Measurements from ENCODE around the gene TRIM44. TPM values are rescaled to one million over a fixed set of nuclear protein-coding genes. Genes with fewer than 3 reads are reported as not detected.

TRIM44 gene
- total RNA-seq, 1 donor from 2014 or later, result 9.7 TPM

DNA sequence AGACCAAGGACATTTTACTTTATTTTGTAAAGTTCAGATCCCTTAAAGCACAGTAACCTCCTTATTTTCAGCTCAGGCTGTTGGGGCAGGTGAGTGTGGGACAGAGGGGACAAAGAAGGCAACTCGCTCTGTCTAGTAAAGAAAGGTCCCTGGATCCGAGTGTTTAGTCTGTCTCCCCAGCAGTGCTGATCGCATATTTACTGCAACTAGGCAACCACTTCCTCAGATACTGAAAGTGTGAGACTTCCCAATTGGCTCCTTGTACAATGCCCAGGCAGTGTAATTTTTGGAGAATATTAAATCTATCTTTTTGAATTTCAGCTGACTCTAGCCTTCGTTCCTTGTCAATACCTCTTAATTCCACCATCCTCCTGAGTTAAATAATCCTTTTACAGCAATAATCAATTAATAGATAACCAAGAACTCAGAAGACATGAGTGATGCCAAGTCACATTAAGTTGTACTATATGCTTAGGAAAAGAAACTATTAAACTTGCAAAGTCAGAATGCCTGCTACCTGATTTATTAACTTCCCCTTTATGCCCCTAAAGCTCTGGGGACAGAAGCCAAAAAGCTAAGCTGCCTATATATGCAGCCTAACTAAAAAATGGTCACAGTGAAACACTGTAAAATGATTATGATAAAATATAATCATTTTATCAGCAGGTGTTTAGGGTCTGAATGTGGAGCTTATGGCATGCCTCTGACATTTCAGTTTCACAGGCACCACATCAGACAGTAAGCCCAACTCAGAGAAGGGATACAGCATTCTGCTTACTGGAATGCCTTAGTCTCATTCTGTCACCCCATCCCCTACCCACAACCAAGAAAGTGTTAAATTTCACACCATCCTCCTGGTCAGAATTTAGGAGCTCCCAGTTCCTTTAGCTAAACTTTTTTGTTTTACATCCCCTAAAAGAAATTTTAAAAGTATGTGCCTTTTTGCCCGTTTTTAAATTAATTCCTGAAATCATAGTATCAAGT lies 138.7 kb downstream of the TRIM44 start:
- Histone ChIP-seq H3K36me3 (ENCODE audit: control insufficient read depth, insufficient read depth, low read length) (no peaks in the 10 kb centered on the region), H3K4me3 (ENCODE audit: low read depth, low read length) (no peak overlapping the region), H3K27me3 (ENCODE audit: control insufficient read depth, insufficient read depth, low read length) (no peaks in the 10 kb centered on the region)
- TF ChIP-seq, protein P1, sequence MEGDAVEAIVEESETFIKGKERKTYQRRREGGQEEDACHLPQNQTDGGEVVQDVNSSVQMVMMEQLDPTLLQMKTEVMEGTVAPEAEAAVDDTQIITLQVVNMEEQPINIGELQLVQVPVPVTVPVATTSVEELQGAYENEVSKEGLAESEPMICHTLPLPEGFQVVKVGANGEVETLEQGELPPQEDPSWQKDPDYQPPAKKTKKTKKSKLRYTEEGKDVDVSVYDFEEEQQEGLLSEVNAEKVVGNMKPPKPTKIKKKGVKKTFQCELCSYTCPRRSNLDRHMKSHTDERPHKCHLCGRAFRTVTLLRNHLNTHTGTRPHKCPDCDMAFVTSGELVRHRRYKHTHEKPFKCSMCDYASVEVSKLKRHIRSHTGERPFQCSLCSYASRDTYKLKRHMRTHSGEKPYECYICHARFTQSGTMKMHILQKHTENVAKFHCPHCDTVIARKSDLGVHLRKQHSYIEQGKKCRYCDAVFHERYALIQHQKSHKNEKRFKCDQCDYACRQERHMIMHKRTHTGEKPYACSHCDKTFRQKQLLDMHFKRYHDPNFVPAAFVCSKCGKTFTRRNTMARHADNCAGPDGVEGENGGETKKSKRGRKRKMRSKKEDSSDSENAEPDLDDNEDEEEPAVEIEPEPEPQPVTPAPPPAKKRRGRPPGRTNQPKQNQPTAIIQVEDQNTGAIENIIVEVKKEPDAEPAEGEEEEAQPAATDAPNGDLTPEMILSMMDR (IDR thresholded peaks at IDR 0.05; ENCODE audit: insufficient read depth, low read length, severe bottlenecking), result no peak
- no peak for FAIRE-seq
- no peak for DNase-seq (ENCODE audit: low read depth)

DNA sequence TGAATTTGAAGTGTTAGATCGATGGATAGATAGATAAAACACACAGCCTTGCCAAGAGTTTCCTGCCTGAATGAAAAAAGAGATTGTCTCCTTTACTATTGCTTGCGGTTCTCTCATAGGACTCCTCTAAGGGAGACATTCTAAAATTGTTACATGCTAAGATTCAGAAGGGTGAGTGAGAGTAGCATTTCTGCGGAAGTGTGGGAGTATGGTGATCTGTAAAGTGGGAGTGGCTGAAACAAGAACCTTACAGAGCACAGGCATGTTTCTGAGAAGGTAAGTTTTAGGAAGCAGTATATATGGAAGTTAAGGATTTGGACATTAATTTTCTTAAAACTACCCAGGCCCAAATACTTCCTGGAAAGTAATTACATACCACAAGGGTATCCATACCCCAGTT lies 139.6 kb downstream of the TRIM44 start:
- DNase-seq (ENCODE audit: low read depth) (peak; percentile 77), FAIRE-seq (no peak)
- TF ChIP-seq, protein P1 (IDR thresholded peaks at IDR 0.05; ENCODE audit: insufficient read depth, low read length, severe bottlenecking), result no peak
- H3K4me3 ChIP-seq (ENCODE audit: low read depth, low read length), result no peak overlapping the region
- no peaks in the 10 kb centered on the region for H3K27me3 ChIP-seq (ENCODE audit: control insufficient read depth, insufficient read depth, low read length)
- H3K36me3 ChIP-seq (ENCODE audit: control insufficient read depth, insufficient read depth, low read length), result no peaks in the 10 kb centered on the region

DNA sequence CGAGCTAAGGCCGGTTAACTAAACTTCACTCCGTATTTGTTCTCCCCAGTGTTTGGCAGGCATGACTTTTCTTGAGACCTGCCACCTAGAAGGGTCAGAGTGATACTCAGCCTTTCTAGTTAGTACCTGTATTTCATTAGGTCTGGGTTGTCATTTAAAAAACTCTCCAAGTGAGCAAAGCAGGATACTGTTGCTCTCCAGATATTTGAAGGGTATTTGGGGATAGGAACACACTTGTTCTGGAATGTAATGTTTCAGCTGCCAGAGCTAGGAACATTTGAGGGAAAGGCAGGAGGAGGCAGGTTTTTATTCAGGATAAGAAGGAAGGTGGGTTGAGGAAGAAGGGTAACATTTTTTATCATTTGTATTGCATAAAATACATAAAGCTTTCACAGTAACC lies 140.1 kb downstream of the TRIM44 start:
- no peak overlapping the region for H3K4me3 ChIP-seq (ENCODE audit: low read depth, low read length)
- H3K27me3 ChIP-seq (ENCODE audit: control insufficient read depth, insufficient read depth, low read length), result no peaks in the 10 kb centered on the region
- DNase-seq (ENCODE audit: low read depth) (peak; percentile 69), FAIRE-seq (no peak)
- TF ChIP-seq, protein P1 (IDR thresholded peaks at IDR 0.05; ENCODE audit: insufficient read depth, low read length, severe bottlenecking), result no peak
- H3K36me3 ChIP-seq (ENCODE audit: control insufficient read depth, insufficient read depth, low read length), result no peaks in the 10 kb centered on the region

DNA sequence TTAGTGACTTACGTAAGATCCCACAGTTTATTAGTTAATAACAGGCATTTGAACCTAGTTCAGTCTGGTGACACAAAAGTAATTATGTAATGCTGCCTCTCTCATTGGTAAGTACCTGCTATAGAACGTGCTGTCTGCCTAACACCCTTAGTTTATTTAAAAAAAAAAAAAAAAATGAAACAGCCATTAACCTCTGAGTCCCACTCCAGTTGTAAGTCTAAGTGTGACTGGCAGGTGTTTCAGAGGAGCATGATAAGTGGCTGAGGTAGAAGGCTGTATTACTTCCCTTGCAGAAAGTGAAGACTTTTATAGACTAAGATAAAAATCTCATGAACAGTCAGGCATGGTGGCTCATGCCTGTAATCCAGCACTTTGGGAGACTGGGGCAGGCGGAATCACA lies 140.5 kb downstream of the TRIM44 start:
- FAIRE-seq, result no peak
- TF ChIP-seq, protein P1 (IDR thresholded peaks at IDR 0.05; ENCODE audit: insufficient read depth, low read length, severe bottlenecking), result no peak
- H3K36me3 ChIP-seq (ENCODE audit: control insufficient read depth, insufficient read depth, low read length), result no peaks in the 10 kb centered on the region
- no peak for DNase-seq (ENCODE audit: low read depth)
- H3K27me3 ChIP-seq (ENCODE audit: control insufficient read depth, insufficient read depth, low read length), result no peaks in the 10 kb centered on the region
- no peak overlapping the region for H3K4me3 ChIP-seq (ENCODE audit: low read depth, low read length)

DNA sequence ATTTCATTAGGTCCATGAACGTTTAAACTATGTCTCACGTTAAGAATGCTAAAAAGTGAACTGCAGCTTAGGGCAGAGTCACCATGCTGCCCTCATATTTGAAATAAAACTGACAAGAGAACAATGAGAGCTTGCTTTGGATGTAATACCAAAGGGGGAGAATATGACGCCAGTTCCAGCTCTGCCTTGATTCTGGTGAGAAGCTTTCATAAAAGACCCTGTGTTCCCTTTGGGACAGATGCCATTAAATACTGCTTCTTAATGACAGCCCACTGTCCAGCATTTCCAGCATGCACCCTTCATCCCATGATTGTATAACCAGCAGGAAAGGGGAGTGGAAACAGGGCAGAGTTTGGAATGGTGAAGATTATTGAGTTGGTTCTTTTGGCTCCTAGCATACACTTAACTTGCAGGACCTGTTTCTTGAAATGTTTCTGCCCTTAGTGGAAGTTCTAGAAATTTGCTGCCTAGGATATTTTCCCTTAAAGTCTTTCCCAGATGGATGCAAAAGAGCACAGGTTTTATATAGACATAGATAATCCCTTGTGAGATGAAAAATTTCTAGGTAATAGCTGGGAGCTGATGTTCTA lies 142.0 kb downstream of the TRIM44 start:
- DNase-seq (ENCODE audit: low read depth), result no peak
- H3K4me3 ChIP-seq (ENCODE audit: low read depth, low read length), result no peak overlapping the region
- no peaks in the 10 kb centered on the region for H3K36me3 ChIP-seq (ENCODE audit: control insufficient read depth, insufficient read depth, low read length)
- H3K27me3 ChIP-seq (ENCODE audit: control insufficient read depth, insufficient read depth, low read length), result no peaks in the 10 kb centered on the region
- TF ChIP-seq, protein P1 (IDR thresholded peaks at IDR 0.05; ENCODE audit: insufficient read depth, low read length, severe bottlenecking), result no peak
- FAIRE-seq, result no peak
